ENCODE results near the gene SSH2.
"Not testable (repeated sequence)": the region's sequence is repeated elsewhere in the genome, so short reads cannot be mapped to it uniquely, and the experiment has no call there.

Gene SSH2

GRCh38 chr17:29652976-29653375 is 277.1 kb downstream of the SSH2 start:
- H3K27ac ChIP-seq: no peak overlapping the region

GRCh38 chr17:29651913-29652312 is 278.1 kb downstream of the SSH2 start:
- H3K79me2 ChIP-seq; H2AFZ ChIP-seq; H3K27me3 ChIP-seq (ENCODE audit: control insufficient read depth, insufficient read depth, low read length); H3K4me1 ChIP-seq; H3K9ac ChIP-seq; H3K4me3 ChIP-seq (ENCODE audit: low read depth, low read length); H3K4me2 ChIP-seq (ENCODE audit: low read length); H3K27ac ChIP-seq; H3K9me3 ChIP-seq (ENCODE audit: control insufficient read depth, low read length); H3K36me3 ChIP-seq (ENCODE audit: control insufficient read depth, insufficient read depth, low read length): not testable (repeated sequence)

More at GRCh38 chr17:29652976-29653375, 277.1 kb downstream of the SSH2 start:
- no peaks in the 10 kb centered on the region for H3K9me3 ChIP-seq (ENCODE audit: control insufficient read depth, low read length)
- H3K27me3 ChIP-seq (ENCODE audit: control insufficient read depth, insufficient read depth, low read length): no peaks in the 10 kb centered on the region
- H2AFZ ChIP-seq: no peak overlapping the region
- H3K9ac ChIP-seq: no peak overlapping the region
- no peaks in the 10 kb centered on the region for H3K36me3 ChIP-seq (ENCODE audit: control insufficient read depth, insufficient read depth, low read length)
- no peaks in the 10 kb centered on the region for H3K4me1 ChIP-seq
- H3K4me3 ChIP-seq (ENCODE audit: low read depth, low read length): no peak overlapping the region
- no peak overlapping the region for H3K4me2 ChIP-seq (ENCODE audit: low read length)
- no peak for TF ChIP-seq CTCF (IDR thresholded peaks at IDR 0.05)
- no peaks in the 10 kb centered on the region for H3K79me2 ChIP-seq

DNA sequence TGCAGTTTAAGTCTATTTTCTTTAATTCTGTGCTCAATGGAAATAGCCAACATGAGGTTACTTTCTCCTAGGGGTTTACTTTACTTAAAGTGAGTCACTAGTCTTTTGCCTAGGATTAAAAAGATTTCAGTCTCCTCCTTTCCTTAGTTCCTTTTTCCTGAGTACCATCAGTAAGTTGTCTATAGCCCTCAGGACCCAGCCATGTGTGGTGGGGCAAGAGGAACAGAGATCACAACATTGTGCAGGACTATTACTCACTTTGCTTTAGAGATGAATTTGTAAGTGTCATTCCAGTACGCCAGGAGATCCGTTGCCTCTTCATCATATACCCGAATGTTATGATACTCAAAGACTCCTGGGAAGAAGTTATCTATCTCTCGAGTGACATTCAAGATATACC is 279.6 kb downstream of the SSH2 start:
- Histone ChIP-seq H3K4me1 (peaks cover 8% of the 10 kb centered on the region), H3K79me2 (no peaks in the 10 kb centered on the region), H2AFZ (no peak overlapping the region), H3K4me3 (ENCODE audit: low read depth, low read length) (no peak overlapping the region), H3K27ac (no peak overlapping the region), H3K9me3 (ENCODE audit: control insufficient read depth, low read length) (no peaks in the 10 kb centered on the region), H3K27me3 (ENCODE audit: control insufficient read depth, insufficient read depth, low read length) (no peaks in the 10 kb centered on the region), H3K36me3 (ENCODE audit: control insufficient read depth, insufficient read depth, low read length) (no peaks in the 10 kb centered on the region), H3K4me2 (ENCODE audit: low read length) (no peak overlapping the region), H3K9ac (no peak overlapping the region)
- TF ChIP-seq CTCF (IDR thresholded peaks at IDR 0.05): no peak

GRCh38 chr17:29649359-29649758 is 280.7 kb downstream of the SSH2 start:
- Histone ChIP-seq H2AFZ (no peak overlapping the region), H3K27ac (no peak overlapping the region)
- no peak for TF ChIP-seq CTCF (IDR thresholded peaks at IDR 0.05)

GRCh38 chr17:29648005-29648404 is 282.0 kb downstream of the SSH2 start:
- no peak for TF ChIP-seq CTCF (IDR thresholded peaks at IDR 0.05)
- no peak overlapping the region for H3K9ac ChIP-seq
- H3K79me2 ChIP-seq: no peaks in the 10 kb centered on the region
- no peaks in the 10 kb centered on the region for H3K9me3 ChIP-seq (ENCODE audit: control insufficient read depth, low read length)
- no peaks in the 10 kb centered on the region for H3K36me3 ChIP-seq (ENCODE audit: control insufficient read depth, insufficient read depth, low read length)
- H3K4me2 ChIP-seq (ENCODE audit: low read length): no peak overlapping the region
- H2AFZ ChIP-seq: no peak overlapping the region
- H3K4me3 ChIP-seq (ENCODE audit: low read depth, low read length): no peak overlapping the region
- H3K27me3 ChIP-seq (ENCODE audit: control insufficient read depth, insufficient read depth, low read length): no peaks in the 10 kb centered on the region
- H3K27ac ChIP-seq: no peak overlapping the region
- peaks cover 16% of the 10 kb centered on the region for H3K4me1 ChIP-seq

More at GRCh38 chr17:29649359-29649758, 280.7 kb downstream of the SSH2 start:
- Histone ChIP-seq H3K4me1 (peaks cover 12% of the 10 kb centered on the region), H3K27me3 (ENCODE audit: control insufficient read depth, insufficient read depth, low read length) (no peaks in the 10 kb centered on the region), H3K4me3 (ENCODE audit: low read depth, low read length) (no peak overlapping the region), H3K9ac (no peak overlapping the region), H3K36me3 (ENCODE audit: control insufficient read depth, insufficient read depth, low read length) (no peaks in the 10 kb centered on the region), H3K4me2 (ENCODE audit: low read length) (no peak overlapping the region), H3K79me2 (no peaks in the 10 kb centered on the region), H3K9me3 (ENCODE audit: control insufficient read depth, low read length) (no peaks in the 10 kb centered on the region)

All from parathyroid adenoma (tissue), 2 donors.